Stimulated activated CD4-positive, alpha-beta T cell treated with anti-CD3 and anti-CD28 coated beads, TNF-alpha, amount 100 ng/mL, for 1 hour (primary cell): ENCODE measurements around the gene TCEA2.
A peak's percentile ranks its signal among the peaks of the same experiment; 100 is the strongest.
"Not testable (repeated sequence)": the region's sequence is repeated elsewhere in the genome, so short reads cannot be mapped to it uniquely, and the experiment has no call there.

ENCODE experiments used
- DNase-seq, 3 donors: peaks; one replicate each; pipeline ENCODE4 v3.0.0-alpha.2; 2020; ENCODE audit warnings: low read depth in 3 of 3, low spot score in 1 of 3

The TCEA2 gene

DNA sequence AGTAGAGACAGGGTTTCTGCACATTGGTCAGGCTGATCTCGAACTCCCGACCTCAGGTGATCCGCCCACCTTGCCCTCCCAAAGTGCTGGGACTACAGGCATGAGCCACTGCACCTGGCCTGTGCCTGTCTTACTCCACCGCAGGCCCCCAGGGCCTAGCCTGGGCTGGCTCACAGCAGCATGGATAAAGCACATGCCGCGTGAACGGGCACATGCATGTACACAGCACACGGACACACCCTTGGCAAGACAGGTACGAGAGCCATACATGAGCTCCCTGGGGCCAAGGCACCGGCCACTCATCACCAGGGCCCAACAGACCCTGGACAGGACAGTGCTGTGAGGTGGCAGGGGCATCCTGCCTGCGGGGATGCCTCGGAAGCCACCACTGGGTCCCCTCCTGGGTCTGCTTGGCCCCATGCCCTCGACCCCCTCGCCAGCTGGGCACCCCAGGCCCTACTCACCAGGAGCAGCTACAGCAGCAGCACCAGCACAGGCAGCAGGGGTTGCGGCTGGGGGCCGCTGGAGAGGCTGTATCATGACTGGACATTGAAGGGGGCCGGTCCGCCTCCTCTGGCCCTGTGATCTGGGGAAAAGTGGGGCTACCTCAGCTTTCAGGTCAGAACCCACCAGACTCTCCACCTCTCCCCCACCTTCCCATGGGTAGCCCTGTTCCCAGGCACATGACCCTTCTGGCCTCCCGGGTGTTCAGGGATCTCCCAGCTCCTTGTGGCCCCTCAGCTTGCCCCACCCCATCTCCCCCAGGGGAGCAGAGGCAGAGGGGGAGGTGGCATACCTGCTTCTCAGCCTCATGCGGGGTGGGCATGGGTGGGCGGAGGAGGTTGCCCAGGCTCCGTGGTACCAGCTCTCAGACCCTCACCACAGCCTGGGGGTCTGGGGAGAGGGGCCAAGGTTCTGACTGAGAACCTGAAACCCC lies 13.3 kb downstream of the TCEA2 start:
- DNase-seq, result no peak

DNA sequence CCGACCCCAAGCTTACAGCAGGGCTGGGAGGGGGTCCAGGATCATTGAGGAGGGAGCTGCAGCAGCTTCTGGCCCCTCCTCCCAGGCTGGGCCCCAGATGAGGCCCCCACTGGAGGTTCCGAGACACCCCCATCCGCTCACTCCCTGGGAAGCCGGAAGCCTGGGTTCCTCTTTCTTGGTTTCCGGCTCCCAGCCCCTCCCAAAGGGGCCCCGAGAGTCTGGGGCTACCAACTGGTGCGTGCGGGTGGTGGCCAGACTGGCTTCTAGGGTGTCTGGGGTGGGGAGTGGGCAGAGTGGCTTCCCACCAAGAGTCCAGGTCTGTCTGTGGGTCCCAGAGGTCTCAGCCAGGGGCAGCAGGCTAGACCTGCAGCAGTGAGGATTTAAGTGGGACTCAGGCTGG lies 14.1 kb downstream of the TCEA2 start:
- DNase-seq, result no peak

DNA sequence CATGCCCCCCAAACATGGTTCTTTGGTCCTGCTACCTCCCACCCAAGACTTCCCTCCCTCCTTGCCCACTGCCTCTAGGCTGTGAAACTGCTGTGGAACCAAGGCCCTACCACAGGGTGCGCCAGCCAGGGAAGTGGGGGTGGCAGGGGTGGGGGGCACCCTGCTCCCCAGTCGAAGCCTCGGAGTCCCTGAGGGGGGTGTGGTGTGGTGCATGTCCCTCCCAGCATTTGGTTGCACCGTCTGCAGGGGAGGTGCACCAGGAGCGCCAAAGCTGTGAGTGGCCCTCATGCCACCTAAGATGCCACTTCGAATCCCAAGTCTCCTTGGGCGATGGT lies 14.5 kb downstream of the TCEA2 start:
- no peak for DNase-seq

DNA sequence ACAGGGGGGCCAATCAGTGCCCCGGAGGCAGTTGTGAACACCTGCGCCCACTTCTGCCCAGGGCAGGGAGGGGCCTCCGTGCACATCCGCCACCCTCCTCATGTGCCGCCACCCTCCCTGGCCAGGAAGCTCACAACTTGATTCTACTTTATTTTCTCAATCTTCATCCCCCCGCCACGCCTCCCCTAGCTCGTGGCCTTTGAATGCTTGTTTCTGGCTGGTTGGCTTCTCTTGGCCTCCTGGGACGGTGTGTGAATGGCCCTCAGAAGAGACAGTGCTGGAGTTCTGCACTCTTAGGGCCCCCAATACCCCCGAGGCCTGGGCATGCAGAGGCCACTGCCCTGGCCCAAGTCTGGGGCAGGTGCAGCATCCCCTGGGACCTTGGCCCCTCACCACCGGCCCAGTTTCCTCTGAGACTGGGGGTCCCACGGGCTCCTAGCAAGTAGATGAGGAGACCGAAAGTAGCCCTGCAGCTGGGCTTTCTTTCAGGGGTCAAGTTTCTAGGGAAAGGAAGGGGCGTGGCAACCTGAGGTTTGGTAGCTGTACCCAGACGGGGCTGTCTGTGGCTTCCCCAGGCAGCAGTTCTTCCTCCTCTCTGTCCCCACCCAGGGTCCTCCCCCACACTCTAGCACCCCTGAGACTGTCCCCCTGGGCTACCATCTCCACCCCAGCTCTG lies 15.0 kb downstream of the TCEA2 start:
- peak in 1 of 3 donors; percentile 22 for DNase-seq

DNA sequence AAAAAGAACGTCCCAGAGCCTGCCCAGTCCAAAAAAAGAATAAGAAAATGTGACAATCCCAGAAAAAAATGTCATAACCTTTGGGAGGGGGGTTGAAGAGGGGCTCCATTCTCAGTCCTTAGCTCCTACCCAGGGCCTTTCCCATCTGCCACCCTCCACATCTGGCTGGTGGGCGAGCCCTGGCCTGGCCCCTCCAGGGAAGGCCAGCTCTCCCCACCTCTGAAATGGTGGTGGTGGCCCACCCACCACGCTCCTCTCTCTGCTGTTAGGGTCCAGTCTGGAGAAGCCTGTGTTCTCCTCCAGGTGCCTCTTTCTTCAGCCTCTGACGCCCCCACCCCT lies 15.9 kb downstream of the TCEA2 start:
- DNase-seq, result no peak

DNA sequence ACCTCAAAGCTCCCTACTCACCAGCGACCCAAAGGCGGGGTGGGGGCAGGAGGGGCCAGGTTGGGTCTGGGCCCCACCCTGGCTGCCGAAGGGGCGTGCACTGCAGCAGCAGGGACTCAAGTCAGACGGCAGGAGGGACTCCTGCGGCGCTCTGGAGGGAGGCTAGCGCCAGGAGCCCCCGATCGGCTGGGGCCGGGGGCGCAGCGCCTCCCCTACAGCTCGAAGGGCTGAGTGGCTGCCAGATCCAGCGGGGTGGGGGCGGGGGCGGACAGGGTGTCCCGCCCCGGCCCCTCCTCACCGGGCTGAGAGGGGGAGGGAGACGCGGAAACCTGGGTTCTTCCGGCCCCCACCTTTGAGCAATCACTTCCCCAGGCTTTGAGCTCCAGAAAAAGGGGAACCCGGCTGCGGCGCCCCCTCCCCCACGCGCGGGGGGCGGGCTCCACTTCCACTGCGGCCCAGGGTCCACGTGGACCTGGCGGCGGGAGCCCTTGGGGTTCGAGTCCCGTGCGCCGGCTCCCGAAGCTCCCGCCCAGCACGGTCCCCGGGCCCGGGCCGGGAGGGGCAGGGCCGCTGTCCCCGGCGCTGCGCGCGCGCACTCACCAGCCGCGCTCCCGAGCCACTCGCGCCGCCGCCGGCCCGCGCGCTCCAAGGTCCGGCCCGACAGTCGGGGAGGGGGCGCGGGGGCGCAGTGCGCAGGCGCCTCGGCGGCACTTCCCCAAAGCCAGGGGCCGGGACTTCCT lies 16.4 kb downstream of the TCEA2 start, which contains the start of gene RGS19:
Gene RGS19, minus strand, starts transcription at position 246 of the 740 bp plus-strand sequence. CDS start 2,632 bp downstream, outside the sequence.
- peak in 2 of 3 donors; percentile 41 to 46 for DNase-seq

GRCh38 chr20:64080013-64080812 lies 17.2 kb downstream of the TCEA2 start, which contains the start of gene OPRL1:
Gene OPRL1, plus strand, starts transcription at chr20:64080082. Its CDS starts 12,639 bp downstream, at chr20:64092721.
- DNase-seq, result peak in 1 of 3 donors; percentile 27

GRCh38 chr20:64080813-64081623 lies 18.0 kb downstream of the TCEA2 start:
- DNase-seq, result no peak

DNA sequence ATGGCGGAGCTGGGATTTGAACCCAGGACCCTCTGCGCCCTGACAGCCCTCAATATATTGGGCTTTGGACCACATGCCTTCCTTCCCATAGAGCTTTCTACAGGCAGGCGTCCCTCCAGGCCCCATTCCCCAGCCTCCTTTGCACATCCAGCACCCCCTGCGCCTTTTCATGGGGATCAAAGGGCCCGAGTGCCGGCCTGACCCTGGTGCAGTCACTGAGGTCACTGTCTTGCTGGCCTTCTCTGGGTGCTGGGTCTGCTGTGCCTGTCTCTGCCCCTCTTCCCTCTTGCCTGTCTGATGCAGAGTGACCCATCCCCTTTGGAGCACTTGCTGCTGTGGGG lies 18.6 kb downstream of the TCEA2 start:
- no peak for DNase-seq

GRCh38 chr20:64082126-64082731 lies 19.2 kb downstream of the TCEA2 start:
- DNase-seq, result no peak

DNA sequence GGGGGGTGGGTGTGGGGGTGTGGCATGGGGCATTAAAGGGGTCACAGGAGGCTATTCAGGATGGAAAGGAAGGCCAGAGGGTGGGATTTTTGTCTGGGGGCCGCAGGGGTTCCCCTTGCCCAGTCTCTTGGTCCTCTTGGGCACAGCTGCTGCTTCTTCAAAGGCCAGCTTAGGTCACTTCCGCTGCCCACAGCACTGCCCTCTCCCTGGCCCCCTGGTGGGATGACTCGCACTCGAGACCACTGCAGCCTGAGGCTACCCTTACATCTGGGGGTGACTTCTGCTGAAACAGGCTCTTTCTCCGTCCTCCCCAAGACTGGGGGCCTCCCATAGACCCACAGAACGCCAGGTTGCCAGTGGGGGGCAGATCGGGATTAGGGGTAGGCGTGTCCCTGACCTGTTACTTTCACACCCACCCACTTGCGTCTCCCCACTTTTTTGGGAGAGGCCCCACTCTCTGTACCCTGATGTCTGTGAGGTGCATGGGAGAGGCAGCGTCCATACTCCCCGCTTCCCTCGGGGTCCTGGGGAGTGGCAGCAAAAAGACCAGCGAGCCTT lies 19.9 kb downstream of the TCEA2 start:
- DNase-seq, result no peak

GRCh38 chr20:64083378-64083803 lies 20.4 kb downstream of the TCEA2 start:
- peak in 2 of 3 donors; percentile 36 to 55 for DNase-seq

DNA sequence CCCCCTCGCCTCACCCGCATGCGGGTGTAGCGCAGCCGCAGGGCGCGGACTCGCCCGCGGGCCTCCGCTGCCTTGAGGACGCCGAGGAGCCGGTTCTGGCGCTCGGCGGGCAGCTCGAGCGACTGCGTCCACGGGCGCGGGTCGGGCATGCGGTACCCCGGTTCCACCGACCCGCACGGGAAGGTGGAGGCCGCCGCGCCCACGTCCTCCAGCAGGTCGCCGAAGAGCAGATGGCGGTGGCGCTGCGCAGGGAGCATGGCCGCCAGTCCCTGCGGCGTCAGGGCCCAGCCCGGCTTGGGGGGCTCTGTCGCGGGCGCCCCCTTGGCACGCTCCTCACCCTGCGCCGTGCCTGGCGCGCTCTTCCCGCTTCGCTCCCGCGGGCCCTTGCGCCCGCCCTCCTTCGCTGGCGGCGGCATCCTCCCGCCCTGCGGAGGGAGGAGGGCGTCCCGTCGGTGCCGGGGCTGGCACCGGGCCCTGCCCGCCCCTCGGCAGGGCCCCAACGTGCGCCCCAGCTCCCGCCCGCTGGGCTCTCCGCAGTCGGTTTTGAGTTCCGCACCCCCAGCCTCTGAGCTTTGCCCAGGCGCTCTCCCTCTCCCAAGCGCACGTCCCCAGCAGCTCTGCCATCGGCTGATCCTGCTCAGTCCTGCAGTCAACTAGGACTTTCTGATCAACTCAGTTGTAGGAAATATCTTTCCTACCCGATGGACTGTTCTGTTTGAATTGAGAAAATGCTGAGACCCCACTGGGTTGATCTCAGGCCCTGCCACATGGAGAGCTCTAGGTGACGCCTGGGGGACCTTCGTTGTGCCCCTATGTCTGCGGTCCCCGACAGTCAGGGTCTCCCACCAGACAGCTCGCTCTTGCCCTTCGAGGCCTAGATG lies 21.0 kb downstream of the TCEA2 start, which contains the start of gene LKAAEAR1:
Gene LKAAEAR1, minus strand, starts transcription at position 595 of the 881 bp plus-strand sequence. Its CDS starts 179 bp downstream, at position 416.
- DNase-seq, result no peak

DNA sequence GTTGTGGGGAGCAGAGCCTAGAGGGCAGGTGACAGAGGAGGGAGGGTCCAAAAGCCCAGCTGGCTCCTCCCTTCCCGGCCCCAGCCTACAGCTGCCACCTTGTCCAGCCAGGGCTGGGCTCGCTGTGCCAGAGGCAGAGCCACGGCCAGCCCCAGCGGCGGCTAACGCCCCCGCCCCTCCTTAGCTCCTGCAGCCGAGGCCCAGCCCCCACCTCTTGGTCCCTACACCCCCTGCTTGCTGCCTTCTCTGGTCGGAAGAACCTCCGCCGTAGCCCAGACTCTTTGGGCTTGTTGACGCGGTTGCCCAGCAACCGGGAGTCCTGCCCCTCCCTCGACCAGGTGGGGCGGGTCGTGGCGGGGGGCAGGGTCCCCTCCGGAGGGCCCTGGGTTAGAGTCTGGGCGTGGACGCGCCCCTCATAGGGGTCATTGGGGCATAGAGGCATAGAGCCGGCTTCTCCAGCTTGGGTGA lies 21.7 kb downstream of the TCEA2 start:
- DNase-seq, result no peak

DNA sequence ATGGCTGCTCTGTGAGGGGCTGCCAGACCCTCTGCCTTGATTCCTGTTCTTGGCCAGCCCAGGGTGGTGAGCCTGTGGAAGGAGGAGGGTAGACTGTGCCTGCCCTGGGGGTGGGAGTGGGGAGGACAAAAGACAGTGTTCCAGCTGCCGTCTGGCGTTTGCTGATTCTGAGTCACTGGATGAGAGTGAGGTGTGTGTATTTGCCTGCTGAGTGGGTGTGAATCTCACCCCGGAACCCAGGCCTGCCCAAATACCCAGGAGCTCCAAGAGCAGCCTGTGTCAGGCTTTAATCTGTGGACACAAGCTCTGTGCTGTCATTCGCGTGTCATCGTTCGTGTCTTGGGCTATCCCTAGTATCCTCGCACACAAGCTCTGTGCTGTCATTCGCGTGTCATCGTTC lies 23.8 kb downstream of the TCEA2 start:
- no peak for DNase-seq

DNA sequence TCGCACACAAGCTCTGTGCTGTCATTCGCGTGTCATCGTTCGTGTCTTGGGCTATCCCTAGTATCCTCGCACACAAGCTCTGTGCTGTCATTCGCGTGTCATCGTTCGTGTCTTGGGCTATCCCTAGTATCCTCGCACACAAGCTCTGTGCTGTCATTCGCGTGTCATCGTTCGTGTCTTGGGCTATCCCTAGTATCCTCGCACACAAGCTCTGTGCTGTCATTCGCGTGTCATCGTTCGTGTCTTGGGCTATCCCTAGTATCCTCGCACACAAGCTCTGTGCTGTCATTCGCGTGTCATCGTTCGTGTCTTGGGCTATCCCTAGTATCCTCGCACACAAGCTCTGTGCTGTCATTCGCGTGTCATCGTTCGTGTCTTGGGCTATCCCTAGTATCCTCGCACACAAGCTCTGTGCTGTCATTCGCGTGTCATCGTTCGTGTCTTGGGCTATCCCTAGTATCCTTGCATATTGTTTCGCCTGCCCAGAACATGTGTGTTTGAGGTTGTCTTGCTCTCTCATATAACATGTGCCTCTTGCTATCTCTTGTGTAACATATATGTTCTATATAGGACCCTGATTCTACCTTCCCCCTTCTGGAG lies 24.3 kb downstream of the TCEA2 start:
- DNase-seq, result not testable (repeated sequence)

- DNase-seq, result not testable (repeated sequence)
These were observed 25.6 kb downstream of the TCEA2 start for GRCh38 chr20:64088586-64088985.

GRCh38 chr20:64090165-64090564 lies 27.2 kb downstream of the TCEA2 start:
- no peak for DNase-seq
